Measurements from ENCODE around the gene LTK. TPM values are rescaled to one million over a fixed set of nuclear protein-coding genes. Genes with fewer than 3 reads are reported as not detected.

The LTK gene
- total and polyA plus RNA-seq, 3 experiments from 2014 or later: 0.27 to 7.3 (median 0.31) TPM

- H3K36me3 ChIP-seq (ENCODE audit: insufficient read depth, low read length): no peaks in the 10 kb centered on the region
- peaks cover 32% of the 10 kb centered on the region for H3K27me3 ChIP-seq (ENCODE audit: insufficient read depth, low read length, poor library complexity, severe bottlenecking)
- no peak overlapping the region for H3K27ac ChIP-seq (ENCODE audit: low read depth, low read length)
- H3K9me3 ChIP-seq (ENCODE audit: low read length): no peaks in the 10 kb centered on the region
- H3K4me3 Mint-ChIP-seq: peak overlapping the region; percentile 73 to 89 (median 76)
- H3K4me1 ChIP-seq (ENCODE audit: insufficient read depth, low read length): peaks cover 22% of the 10 kb centered on the region
- H3K9me3 Mint-ChIP-seq: no peaks in the 10 kb centered on the region
- H3K27me3 Mint-ChIP-seq: peaks cover 37 to 50% of the 10 kb centered on the region in 2 donors
- peaks cover 12 to 27% (median 18%) of the 10 kb centered on the region in 3 donors for H3K4me1 Mint-ChIP-seq
- H3K4me3 ChIP-seq (ENCODE audit: low read length): peak overlapping the region; percentile 39
- POLR2A ChIA-PET: interaction anchor here (1.3 to 1.5 kb wide), 2 partner anchors 12 to 63 kb away, joined by 3 read pairs; no protein-coding TSS in a partner anchor
- CTCF ChIA-PET: no interaction called here
- H3K27ac Mint-ChIP-seq: no peak overlapping the region
- DNase-seq: peak in 2 of 5 donors; percentile 27 to 59
- H3K36me3 Mint-ChIP-seq: peaks cover 0 to 1% (median 0%) of the 10 kb centered on the region in 3 donors
These were observed 19.3 kb downstream of the LTK start for GRCh38 chr15:41494190-41494921.

- Mint-ChIP-seq H3K27me3 (peaks cover 34 to 45% of the 10 kb centered on the region in 2 donors), H3K9me3 (no peaks in the 10 kb centered on the region), H3K4me1 (peaks cover 12 to 27% (median 18%) of the 10 kb centered on the region in 3 donors), H3K4me3 (peak overlapping the region in 3 of 7 donors; percentile 61 to 81 (median 76)), H3K27ac (no peak overlapping the region), H3K36me3 (peaks cover 0 to 1% (median 0%) of the 10 kb centered on the region in 3 donors)
- no peak for DNase-seq
- peak overlapping the region; percentile 39 for H3K4me3 ChIP-seq (ENCODE audit: low read length)
- CTCF ChIA-PET: no interaction called here
- POLR2A ChIA-PET: interaction anchor here (1.1 to 1.5 kb wide), 2 partner anchors 11 to 401 kb away, joined by 3 read pairs; no protein-coding TSS in a partner anchor
- H3K27ac ChIP-seq (ENCODE audit: low read depth, low read length): no peak overlapping the region
- peaks cover 22% of the 10 kb centered on the region for H3K4me1 ChIP-seq (ENCODE audit: insufficient read depth, low read length)
- H3K36me3 ChIP-seq (ENCODE audit: insufficient read depth, low read length): no peaks in the 10 kb centered on the region
- H3K27me3 ChIP-seq (ENCODE audit: insufficient read depth, low read length, poor library complexity, severe bottlenecking): peaks cover 27% of the 10 kb centered on the region
- no peaks in the 10 kb centered on the region for H3K9me3 ChIP-seq (ENCODE audit: low read length)
These were observed 19.8 kb downstream of the LTK start for GRCh38 chr15:41493902-41494189.

GRCh38 chr15:41493205-41493901 is 20.3 kb downstream of the LTK start, which contains the start of gene ITPKA:
ITPKA (plus strand) TSS chr15:41493874; CDS start chr15:41493928, 54 bp downstream.
- H3K27ac Mint-ChIP-seq: peak within 1 kb of the TSS in 5 of 8 donors; percentile 16 to 68 (median 36)
- no peaks in the 10 kb centered on the region for H3K9me3 ChIP-seq (ENCODE audit: low read length)
- CTCF ChIA-PET: interaction anchor here (0.7 kb wide), 1 partner anchor 27 kb away, joined by 3 read pairs; no protein-coding TSS in a partner anchor
- POLR2A ChIA-PET: interaction anchor here (0.6 to 1.1 kb wide), 3 partner anchors 9 to 449 kb away, joined by 3 read pairs; no protein-coding TSS in a partner anchor
- H3K36me3 ChIP-seq (ENCODE audit: insufficient read depth, low read length): no peaks in the 10 kb centered on the region
- DNase-seq: peak; percentile 62 to 78 (median 73)
- peaks cover 22% of the 10 kb centered on the region for H3K4me1 ChIP-seq (ENCODE audit: insufficient read depth, low read length)
- peaks cover 30 to 40% of the 10 kb centered on the region in 2 donors for H3K27me3 Mint-ChIP-seq
- peak within 1 kb of the TSS; percentile 54 for H3K27ac ChIP-seq (ENCODE audit: low read depth, low read length)
- H3K4me3 ChIP-seq (ENCODE audit: low read length): peak within 1 kb of the TSS; percentile 71
- H3K4me3 Mint-ChIP-seq: peak within 1 kb of the TSS; percentile 83 to 92 (median 85)
- peaks cover 0 to 1% (median 0%) of the 10 kb centered on the region in 3 donors for H3K36me3 Mint-ChIP-seq
- peaks cover 12 to 27% (median 18%) of the 10 kb centered on the region in 3 donors for H3K4me1 Mint-ChIP-seq
- H3K27me3 ChIP-seq (ENCODE audit: insufficient read depth, low read length, poor library complexity, severe bottlenecking): peaks cover 22% of the 10 kb centered on the region
- H3K9me3 Mint-ChIP-seq: no peaks in the 10 kb centered on the region

- Mint-ChIP-seq H3K4me1 (peaks cover 17 to 31% (median 24%) of the 10 kb centered on the region in 3 donors), H3K27ac (peak overlapping the region in 5 of 8 donors; percentile 16 to 68 (median 36))
These were observed 20.9 kb downstream of the LTK start for GRCh38 chr15:41492597-41493204.

GRCh38 chr15:41491889-41492288 is 21.7 kb downstream of the LTK start:
- DNase-seq: no peak
- Histone ChIP-seq H3K4me1 (ENCODE audit: insufficient read depth, low read length) (peaks cover 22% of the 10 kb centered on the region), H3K36me3 (ENCODE audit: insufficient read depth, low read length) (no peaks in the 10 kb centered on the region), H3K27ac (ENCODE audit: low read depth, low read length) (no peak overlapping the region), H3K27me3 (ENCODE audit: insufficient read depth, low read length, poor library complexity, severe bottlenecking) (peaks cover 20% of the 10 kb centered on the region), H3K4me3 (ENCODE audit: low read length) (no peak overlapping the region), H3K9me3 (ENCODE audit: low read length) (no peaks in the 10 kb centered on the region)
- POLR2A ChIA-PET: interaction anchor here (0.6 kb wide), 1 partner anchor 584 kb away, joined by 6 read pairs; no protein-coding TSS in a partner anchor
- Mint-ChIP-seq H3K27me3 (peaks cover 22 to 30% of the 10 kb centered on the region in 2 donors), H3K4me3 (peak overlapping the region in 5 of 7 donors; percentile 1 to 60 (median 26)), H3K9me3 (no peaks in the 10 kb centered on the region), H3K4me1 (peaks cover 18 to 35% (median 28%) of the 10 kb centered on the region in 3 donors), H3K27ac (peak overlapping the region in 1 of 8 donors; percentile 41), H3K36me3 (peaks cover 0 to 1% (median 0%) of the 10 kb centered on the region in 3 donors)
- CTCF ChIA-PET: no interaction called here

More at GRCh38 chr15:41492597-41493204, 20.9 kb downstream of the LTK start:
- Histone ChIP-seq H3K4me3 (ENCODE audit: low read length) (peak overlapping the region; percentile 71), H3K4me1 (ENCODE audit: insufficient read depth, low read length) (peaks cover 22% of the 10 kb centered on the region), H3K27ac (ENCODE audit: low read depth, low read length) (peak overlapping the region; percentile 54), H3K9me3 (ENCODE audit: low read length) (no peaks in the 10 kb centered on the region), H3K27me3 (ENCODE audit: insufficient read depth, low read length, poor library complexity, severe bottlenecking) (peaks cover 22% of the 10 kb centered on the region), H3K36me3 (ENCODE audit: insufficient read depth, low read length) (no peaks in the 10 kb centered on the region)
- no peaks in the 10 kb centered on the region for H3K9me3 Mint-ChIP-seq
- H3K36me3 Mint-ChIP-seq: peaks cover 0 to 1% (median 0%) of the 10 kb centered on the region in 3 donors
- peaks cover 29 to 38% of the 10 kb centered on the region in 2 donors for H3K27me3 Mint-ChIP-seq
- POLR2A ChIA-PET: interaction anchor here (0.6 to 1.1 kb wide), 3 partner anchors 9 to 448 kb away, joined by 3 read pairs; no protein-coding TSS in a partner anchor
- CTCF ChIA-PET: interaction anchor here (0.7 kb wide), 1 partner anchor 27 kb away, joined by 3 read pairs; no protein-coding TSS in a partner anchor
- DNase-seq: no peak
- H3K4me3 Mint-ChIP-seq: peak overlapping the region; percentile 83 to 92 (median 85)

- H3K27ac Mint-ChIP-seq: peak overlapping the region in 1 of 8 donors; percentile 4
- no peaks in the 10 kb centered on the region for H3K36me3 ChIP-seq (ENCODE audit: insufficient read depth, low read length)
- peaks cover 4% of the 10 kb centered on the region for H3K27me3 ChIP-seq (ENCODE audit: insufficient read depth, low read length, poor library complexity, severe bottlenecking)
- no peak overlapping the region for H3K27ac ChIP-seq (ENCODE audit: low read depth, low read length)
- H3K27me3 Mint-ChIP-seq: peaks cover 16 to 23% of the 10 kb centered on the region in 2 donors
- ChIA-PET POLR2A (interaction anchor here (0.7 kb wide), 1 partner anchor 392 kb away, joined by 3 read pairs; no protein-coding TSS in a partner anchor), CTCF (no interaction called here)
- DNase-seq: no peak
- peaks cover 18 to 34% (median 28%) of the 10 kb centered on the region in 3 donors for H3K4me1 Mint-ChIP-seq
- H3K9me3 ChIP-seq (ENCODE audit: low read length): no peaks in the 10 kb centered on the region
- peaks cover 17% of the 10 kb centered on the region for H3K4me1 ChIP-seq (ENCODE audit: insufficient read depth, low read length)
- H3K9me3 Mint-ChIP-seq: no peaks in the 10 kb centered on the region
- H3K36me3 Mint-ChIP-seq: peaks cover 0 to 1% (median 0%) of the 10 kb centered on the region in 3 donors
- no peak overlapping the region for H3K4me3 ChIP-seq (ENCODE audit: low read length)
- peak overlapping the region in 1 of 7 donors; percentile 45 for H3K4me3 Mint-ChIP-seq
These were observed 23.3 kb downstream of the LTK start for GRCh38 chr15:41490355-41490754.

- Histone ChIP-seq H3K9me3 (ENCODE audit: low read length) (no peaks in the 10 kb centered on the region), H3K36me3 (ENCODE audit: insufficient read depth, low read length) (no peaks in the 10 kb centered on the region), H3K27me3 (ENCODE audit: insufficient read depth, low read length, poor library complexity, severe bottlenecking) (no peaks in the 10 kb centered on the region), H3K4me1 (ENCODE audit: insufficient read depth, low read length) (peaks cover 10% of the 10 kb centered on the region), H3K27ac (ENCODE audit: low read depth, low read length) (no peak overlapping the region), H3K4me3 (ENCODE audit: low read length) (no peak overlapping the region)
- Mint-ChIP-seq H3K27ac (no peak overlapping the region), H3K4me1 (peaks cover 17 to 29% (median 28%) of the 10 kb centered on the region in 3 donors), H3K9me3 (no peaks in the 10 kb centered on the region), H3K4me3 (no peak overlapping the region), H3K36me3 (peaks cover 0 to 1% (median 0%) of the 10 kb centered on the region in 3 donors), H3K27me3 (peaks cover 16 to 23% of the 10 kb centered on the region in 2 donors)
- ChIA-PET POLR2A (no interaction called here), CTCF (no interaction called here)
- no peak for DNase-seq
These were observed 24.0 kb downstream of the LTK start for GRCh38 chr15:41489641-41490040.

Measured in CD8-positive, alpha-beta memory T cell (primary cell).